Urinary bladder (tissue), 4 donors: ENCODE measurements around the gene NGFR. TPM values are rescaled to one million over a fixed set of nuclear protein-coding genes. Genes with fewer than 3 reads are reported as not detected.

Experiments
- DNase-seq: peaks from one replicate; pipeline ENCODE4 v3.0.0-alpha.2; 2015; ENCODE audit errors: extremely low spot score
- H3K27ac ChIP-seq: one replicate; pipeline ENCODE4 v1.5.1; 2013; ENCODE audit warnings: low read depth, mild to moderate bottlenecking, moderate library complexity
- H3K36me3 ChIP-seq: one replicate; pipeline ENCODE4 v1.6.1; 2013; ENCODE audit warnings: mild to moderate bottlenecking, moderate library complexity; ENCODE audit not compliant: insufficient read depth
- H3K4me1 ChIP-seq: one replicate; pipeline ENCODE4 v1.6.1; 2013; ENCODE audit warnings: mild to moderate bottlenecking, moderate library complexity; ENCODE audit not compliant: insufficient read depth
- H3K4me3 ChIP-seq: one replicate; pipeline ENCODE4 v1.5.1; 2013; ENCODE audit warnings: low read depth, low read length
- WGBS: extraction: QIAGEN DNeasy Blood & Tissue Kit; methylation state at CpG from one replicate; pipeline ENCODE4 v1.1.7; 2013; 5-methylcytosine and 5-hydroxymethylcytosine counted together
- polyA plus RNA-seq: library from polyadenylated mRNA; stranded (reverse); fragments of 200-250 nt; gene quantifications from one replicate; pipeline ENCODE4 v1.2.3, GENCODE V29; 2013
- total RNA-seq: library from RNA; depleted of rRNA; stranded (reverse); fragments of >200 nt; gene quantifications from one replicate; pipeline ENCODE4 v1.2.3, GENCODE V29; 2014
- donor health status: healthy with polysubstance abuse.
- donor health status: healthy.

NGFR gene, protein sequence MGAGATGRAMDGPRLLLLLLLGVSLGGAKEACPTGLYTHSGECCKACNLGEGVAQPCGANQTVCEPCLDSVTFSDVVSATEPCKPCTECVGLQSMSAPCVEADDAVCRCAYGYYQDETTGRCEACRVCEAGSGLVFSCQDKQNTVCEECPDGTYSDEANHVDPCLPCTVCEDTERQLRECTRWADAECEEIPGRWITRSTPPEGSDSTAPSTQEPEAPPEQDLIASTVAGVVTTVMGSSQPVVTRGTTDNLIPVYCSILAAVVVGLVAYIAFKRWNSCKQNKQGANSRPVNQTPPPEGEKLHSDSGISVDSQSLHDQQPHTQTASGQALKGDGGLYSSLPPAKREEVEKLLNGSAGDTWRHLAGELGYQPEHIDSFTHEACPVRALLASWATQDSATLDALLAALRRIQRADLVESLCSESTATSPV
- total RNA-seq = 11.7 TPM
- 18.4 TPM for polyA plus RNA-seq

DNA sequence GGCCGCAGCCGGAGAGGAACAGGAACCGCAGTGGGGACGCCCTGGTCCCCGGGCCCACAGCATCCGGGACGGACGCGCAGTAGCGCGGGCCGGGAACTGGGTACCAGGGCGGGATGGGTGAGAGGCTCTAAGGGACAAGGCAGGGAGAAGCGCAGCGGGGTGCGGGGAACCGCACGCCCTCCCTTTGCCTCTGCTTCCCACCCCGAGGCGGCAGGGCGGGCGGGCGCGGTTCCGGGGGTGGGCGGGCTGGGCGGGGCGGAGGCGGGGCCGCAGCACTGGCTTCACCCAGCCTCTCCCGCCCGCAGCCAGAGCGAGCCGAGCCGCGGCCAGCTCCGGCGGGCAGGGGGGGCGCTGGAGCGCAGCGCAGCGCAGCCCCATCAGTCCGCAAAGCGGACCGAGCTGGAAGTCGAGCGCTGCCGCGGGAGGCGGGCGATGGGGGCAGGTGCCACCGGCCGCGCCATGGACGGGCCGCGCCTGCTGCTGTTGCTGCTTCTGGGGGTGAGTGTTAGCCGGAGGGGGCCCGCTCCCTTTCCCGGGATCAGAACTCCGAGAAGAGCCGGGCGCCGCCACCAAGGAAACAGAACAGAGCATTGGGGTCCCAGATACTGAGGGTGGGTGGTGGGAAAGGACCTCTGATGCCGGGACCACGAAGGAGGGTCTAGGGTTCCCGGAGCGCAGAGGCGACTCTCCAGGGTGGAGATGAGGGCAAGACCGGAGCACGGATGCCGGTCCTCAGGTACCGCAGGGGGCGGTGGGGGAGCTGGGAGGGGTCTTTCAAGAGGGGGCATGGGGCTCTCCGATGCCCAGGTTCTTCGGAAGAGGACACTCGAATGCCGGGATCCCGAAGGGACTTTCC, at the start of gene NGFR:
Gene NGFR, plus strand, starts transcription at position 308 of the 856 bp plus-strand sequence. Its CDS starts 125 bp downstream, at position 433.
- no peak for DNase-seq
- Histone ChIP-seq H3K4me3 (peak within 1 kb of the TSS; percentile 44), H3K27ac (no peak within 1 kb of the TSS), H3K36me3 (no peaks in the 10 kb centered on the region), H3K4me1 (peaks cover 2% of the 10 kb centered on the region)
- under 1% methylated on average over 79 of the region's 79 CpGs for WGBS

DNA sequence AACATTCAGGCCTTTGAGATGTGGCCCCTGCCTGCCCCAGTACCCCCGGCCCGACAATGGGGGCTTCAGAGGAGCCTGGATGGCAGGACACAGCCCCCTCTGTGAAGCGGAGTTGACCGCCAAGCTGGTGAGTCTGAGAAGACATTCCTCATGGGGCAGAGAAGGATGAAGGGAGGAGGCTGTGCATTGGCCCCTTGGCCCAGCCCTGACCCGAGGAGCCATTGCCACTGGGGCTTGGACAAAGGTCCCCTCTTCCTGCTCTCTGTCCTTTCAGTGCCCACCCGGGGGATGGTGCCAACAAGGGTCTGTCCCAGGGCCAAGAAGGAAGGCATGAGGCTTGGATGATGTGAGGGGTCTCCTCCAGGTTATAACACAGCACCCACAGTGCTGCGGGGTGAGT, 49.5 kb upstream of the NGFR start:
- no peak overlapping the region for H3K4me3 ChIP-seq
- no peak overlapping the region for H3K27ac ChIP-seq
- no peak for DNase-seq
- WGBS = 85% methylated on average over 7 of the region's 7 CpGs
- no peaks in the 10 kb centered on the region for H3K36me3 ChIP-seq
- no peaks in the 10 kb centered on the region for H3K4me1 ChIP-seq

DNA sequence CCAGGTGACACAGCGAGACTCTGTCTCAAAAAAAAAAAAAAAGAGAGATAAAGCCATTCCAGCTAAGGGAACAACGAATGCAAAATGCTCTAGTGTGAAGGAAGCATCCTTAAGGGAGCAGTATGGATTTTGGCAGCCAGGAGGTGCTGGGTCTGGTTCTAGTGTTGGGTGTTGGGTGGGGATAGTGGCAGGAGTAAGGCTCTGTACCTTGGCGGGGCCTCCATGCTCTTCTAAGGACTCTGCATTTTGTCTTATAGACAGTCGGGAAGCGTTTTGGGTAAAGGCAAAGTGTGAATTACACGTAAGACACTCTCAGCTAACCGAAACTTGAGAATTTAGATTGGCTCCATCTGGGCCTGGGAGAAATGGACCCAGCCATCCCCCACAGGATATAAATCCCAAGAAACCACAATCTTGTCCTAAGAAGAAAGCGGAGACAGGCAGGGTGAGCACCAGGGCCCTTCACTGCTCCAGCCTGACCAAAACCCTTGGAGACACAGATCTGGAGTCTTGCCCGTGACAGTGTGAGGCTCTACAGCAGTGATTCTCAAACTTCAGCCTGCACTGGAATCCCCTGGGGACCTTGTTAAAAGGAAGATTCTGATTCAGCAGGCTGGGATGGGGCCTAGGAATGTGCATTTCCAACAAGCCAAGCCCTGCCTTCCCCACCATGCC, 47.3 kb upstream of the NGFR start:
- Histone ChIP-seq H3K4me1 (no peaks in the 10 kb centered on the region), H3K36me3 (no peaks in the 10 kb centered on the region), H3K27ac (no peak overlapping the region), H3K4me3 (no peak overlapping the region)
- no peak for DNase-seq
- WGBS = 73% methylated on average over 9 of the region's 9 CpGs

DNA sequence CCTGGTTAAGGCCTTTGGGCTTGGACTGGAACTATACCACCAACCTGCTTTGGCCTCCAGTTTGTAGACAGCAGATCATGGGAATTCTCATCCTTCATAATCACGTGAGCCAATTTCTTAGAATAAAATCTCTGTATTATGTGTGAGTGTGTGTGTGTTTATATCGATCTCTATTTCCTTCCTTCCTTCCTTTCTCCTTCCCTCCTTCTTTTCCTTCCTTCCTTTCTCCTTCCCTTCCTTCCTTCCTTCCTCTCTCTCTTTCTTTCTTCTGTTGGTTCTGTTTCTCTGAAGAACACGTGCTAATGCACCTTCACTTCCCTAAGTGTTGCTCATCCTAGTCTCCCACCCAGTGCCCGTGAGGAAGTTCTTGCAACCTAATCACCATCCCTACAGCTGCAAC, 44.9 kb upstream of the NGFR start:
- no peaks in the 10 kb centered on the region for H3K4me1 ChIP-seq
- WGBS = 84% methylated on average over 4 of the region's 4 CpGs
- H3K4me3 ChIP-seq = no peak overlapping the region
- no peak for DNase-seq
- H3K27ac ChIP-seq = no peak overlapping the region
- H3K36me3 ChIP-seq = no peaks in the 10 kb centered on the region

DNA sequence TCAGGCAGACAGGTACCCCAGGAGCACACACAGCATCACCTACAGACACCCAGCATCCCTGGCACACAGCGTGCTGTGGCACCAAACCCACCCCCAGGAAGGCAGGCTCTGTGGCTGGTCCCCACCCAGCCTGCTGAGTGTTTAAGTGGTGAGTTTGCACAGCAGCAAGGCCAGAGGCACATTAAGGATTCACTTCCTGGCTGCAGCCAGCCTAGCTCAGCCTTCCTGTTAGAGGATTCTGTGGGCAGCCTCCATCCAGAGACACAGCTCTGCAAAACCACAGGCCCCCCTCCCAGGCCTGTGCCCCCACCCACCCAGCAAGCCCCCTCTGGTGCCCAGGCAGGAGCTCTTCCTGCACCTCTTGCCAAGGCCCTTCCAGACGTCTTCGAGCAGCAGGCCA, 44.4 kb upstream of the NGFR start:
- H3K4me1 ChIP-seq = no peaks in the 10 kb centered on the region
- 57% methylated on average over 3 of the region's 3 CpGs for WGBS
- no peak overlapping the region for H3K27ac ChIP-seq
- no peak overlapping the region for H3K4me3 ChIP-seq
- H3K36me3 ChIP-seq = no peaks in the 10 kb centered on the region
- no peak for DNase-seq

DNA sequence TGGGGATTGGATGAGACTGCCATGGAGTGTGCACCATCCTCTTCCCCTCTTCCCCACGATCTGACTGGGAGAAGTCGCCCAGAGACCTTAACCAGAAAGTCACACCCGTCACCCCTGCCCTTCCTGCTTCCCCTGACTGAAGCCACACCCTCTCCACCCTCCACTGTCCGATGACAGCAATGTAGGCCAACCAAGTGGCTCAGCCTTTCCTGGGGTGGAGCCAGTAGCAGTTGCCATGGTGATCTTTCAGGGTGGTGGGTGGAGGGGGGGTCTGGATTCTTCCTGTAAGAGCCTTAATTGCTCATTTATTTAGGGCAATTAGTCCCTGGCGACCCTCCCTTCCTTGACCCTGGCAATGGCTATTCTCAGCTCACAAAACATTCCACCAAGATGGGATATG, 42.9 kb upstream of the NGFR start:
- Histone ChIP-seq H3K36me3 (no peaks in the 10 kb centered on the region), H3K4me1 (no peaks in the 10 kb centered on the region), H3K27ac (no peak overlapping the region), H3K4me3 (no peak overlapping the region)
- WGBS = 52% methylated on average over 5 of the region's 5 CpGs
- no peak for DNase-seq

DNA sequence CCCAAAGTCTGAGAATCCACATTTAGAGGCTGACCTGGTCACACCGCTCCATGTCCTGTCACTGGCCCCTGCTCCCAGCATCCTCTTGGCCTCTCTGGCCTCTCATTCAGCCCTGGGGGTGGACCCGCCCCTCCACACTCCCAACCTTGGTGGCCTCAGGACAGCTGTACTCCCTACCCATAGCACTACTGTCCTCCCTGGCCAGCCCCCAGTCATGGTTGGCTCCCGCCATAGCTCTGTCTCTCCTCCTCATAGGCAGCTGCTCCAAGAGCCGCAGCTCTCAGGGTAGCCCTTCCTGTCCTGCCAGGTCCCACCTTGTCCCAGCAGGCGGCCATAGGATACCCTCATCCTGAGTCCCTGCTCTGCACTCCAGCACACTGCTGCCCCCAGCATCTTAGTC, 42.4 kb upstream of the NGFR start:
- no peaks in the 10 kb centered on the region for H3K36me3 ChIP-seq
- 96% methylated on average over 5 of the region's 5 CpGs for WGBS
- no peak for DNase-seq
- H3K4me3 ChIP-seq = no peak overlapping the region
- H3K4me1 ChIP-seq = no peaks in the 10 kb centered on the region
- H3K27ac ChIP-seq = no peak overlapping the region

DNA sequence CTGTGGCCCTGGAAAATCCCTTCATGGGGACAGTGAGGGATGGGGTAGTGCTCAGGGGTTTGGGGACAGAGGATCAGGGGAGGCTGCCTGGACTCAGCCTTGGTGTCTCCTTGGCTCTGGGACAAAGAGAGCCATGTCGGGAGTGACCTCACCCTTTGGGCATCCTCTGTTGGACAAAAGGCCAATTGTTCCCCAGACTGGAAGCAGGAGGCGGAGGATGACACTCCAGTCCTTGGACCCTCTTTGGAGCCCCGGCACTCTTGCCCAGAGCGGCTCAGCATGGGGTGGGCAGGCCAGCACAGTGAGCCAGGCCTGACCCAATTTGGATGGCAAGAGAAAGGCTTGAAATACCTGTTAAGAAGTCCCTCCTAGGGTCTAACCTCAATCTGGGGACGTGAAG, 41.0 kb upstream of the NGFR start:
- Histone ChIP-seq H3K27ac (no peak overlapping the region), H3K36me3 (no peaks in the 10 kb centered on the region), H3K4me3 (no peak overlapping the region), H3K4me1 (no peaks in the 10 kb centered on the region)
- no peak for DNase-seq
- 74% methylated on average over 5 of the region's 5 CpGs for WGBS

DNA sequence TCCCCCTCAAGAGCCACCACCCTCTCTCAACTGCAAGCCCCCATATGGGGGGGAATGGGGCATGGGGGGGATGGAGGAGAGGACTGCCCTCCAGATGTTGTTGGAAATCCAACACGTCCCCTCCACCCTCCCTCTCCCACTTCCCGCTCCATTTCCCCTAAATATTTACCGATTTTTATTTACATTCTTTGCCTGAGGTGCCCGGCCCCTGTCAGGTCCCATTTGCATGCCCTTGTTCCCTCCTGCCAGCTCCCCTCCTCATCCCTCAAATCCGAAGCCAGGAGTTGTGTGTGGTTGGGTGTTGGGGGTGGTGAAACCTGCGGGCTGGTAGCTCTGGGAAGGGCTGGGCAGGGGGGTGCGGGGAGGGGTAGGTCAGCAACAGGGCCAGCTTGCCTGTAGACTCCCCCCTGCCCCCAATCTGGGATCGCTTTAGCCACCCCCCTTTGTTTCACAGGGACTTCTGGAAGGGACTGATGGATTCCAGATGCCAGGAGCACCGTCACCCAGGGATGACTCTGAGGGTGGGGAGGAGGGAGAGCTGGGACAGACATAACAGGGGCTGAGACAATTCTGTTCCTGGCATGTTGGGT, 39.7 kb upstream of the NGFR start:
- WGBS = 62% methylated on average over 9 of the region's 9 CpGs
- Histone ChIP-seq H3K4me3 (no peak overlapping the region), H3K27ac (no peak overlapping the region), H3K36me3 (no peaks in the 10 kb centered on the region), H3K4me1 (no peaks in the 10 kb centered on the region)
- DNase-seq = no peak

DNA sequence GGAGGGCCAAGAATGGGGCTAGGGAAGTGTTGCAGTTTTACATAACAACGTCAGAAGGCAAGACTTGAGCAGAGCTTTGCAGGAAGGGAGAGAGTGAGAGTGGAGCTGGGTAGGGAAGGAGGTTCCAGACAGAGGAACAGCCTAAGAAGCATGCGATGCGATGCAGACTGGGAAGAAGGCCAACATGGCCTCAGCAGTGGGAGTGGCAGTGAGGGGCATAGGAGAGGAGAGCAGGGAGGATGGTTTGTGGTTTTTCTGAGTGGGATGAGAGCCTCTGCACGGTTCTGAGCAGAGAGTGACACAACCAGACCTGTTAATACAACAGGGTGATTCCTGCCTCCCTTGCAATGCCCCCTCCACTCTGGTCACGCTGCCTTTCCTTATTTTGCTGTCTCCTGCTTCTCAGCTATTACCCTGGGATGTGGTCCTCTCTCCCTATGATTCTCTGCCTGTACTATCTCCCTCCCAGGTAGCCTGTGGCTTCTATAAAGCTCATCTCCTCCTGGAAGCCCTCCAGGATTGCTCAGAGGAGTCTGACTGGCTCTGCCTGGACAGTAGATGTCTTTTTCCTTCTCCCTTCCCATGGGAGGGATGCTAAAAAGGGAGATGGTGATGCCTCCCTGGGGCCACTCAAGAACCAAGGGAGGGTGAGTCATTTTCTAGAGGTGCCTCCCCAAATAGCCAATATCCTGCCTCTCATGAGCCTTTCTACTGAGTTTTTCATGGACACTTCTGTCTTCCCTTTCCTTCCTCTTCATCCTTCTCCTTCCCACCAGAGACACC, 38.7 kb upstream of the NGFR start:
- no peaks in the 10 kb centered on the region for H3K4me1 ChIP-seq
- WGBS = 18% methylated on average over 5 of the region's 5 CpGs
- no peak overlapping the region for H3K27ac ChIP-seq
- peak; percentile 51 for DNase-seq
- H3K4me3 ChIP-seq = no peak overlapping the region
- no peaks in the 10 kb centered on the region for H3K36me3 ChIP-seq

DNA sequence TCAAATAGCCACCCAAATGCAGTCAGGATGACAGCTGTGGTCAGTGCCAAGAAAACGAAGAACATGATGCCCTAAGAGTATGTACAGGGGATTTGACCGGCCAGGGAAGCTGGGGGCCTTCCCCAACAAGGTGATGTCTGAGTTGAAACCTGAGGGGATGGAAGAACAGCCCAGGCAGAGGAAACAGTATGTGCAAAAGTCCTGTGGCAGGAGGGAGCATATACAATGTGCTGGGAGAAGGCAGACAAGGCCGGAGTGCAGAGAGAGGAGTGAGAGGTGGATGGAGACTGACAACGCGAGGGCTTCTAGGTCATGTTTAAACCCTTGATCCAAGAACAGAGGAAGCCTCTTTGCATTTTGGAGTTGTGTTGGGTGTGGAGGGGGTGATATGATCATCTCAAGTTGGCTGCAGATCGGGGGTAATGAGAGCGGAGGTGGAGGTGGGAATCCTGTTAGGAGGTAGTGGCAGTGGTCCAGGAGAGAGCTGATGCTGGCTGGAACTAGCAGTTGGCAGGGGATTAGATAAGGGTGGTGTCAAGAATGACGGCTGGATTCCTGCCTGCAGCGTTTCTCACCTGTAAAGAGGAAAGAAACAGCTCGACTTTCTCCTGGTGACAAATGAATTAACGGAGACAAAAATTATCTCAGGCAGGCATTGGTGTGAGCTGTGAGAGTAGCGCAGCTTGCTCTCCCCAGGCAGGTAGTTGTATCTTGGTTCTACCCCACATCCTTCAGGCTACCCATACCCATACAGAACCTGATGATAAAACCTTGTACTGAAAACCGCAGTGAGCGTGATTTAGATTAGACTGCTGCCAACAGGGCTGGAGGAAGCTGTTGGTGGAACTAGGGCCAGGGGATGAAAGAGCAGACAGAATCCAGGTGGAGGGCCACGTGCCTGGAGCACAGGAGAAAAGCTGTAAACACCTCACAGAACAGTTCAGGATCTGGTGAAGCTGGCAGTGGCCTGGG, 37.2 kb upstream of the NGFR start:
- Histone ChIP-seq H3K4me1 (no peaks in the 10 kb centered on the region), H3K36me3 (no peaks in the 10 kb centered on the region), H3K4me3 (no peak overlapping the region), H3K27ac (no peak overlapping the region)
- DNase-seq = no peak
- whole genome bisulfite sequencing = 62% methylated on average over 15 of the region's 15 CpGs

DNA sequence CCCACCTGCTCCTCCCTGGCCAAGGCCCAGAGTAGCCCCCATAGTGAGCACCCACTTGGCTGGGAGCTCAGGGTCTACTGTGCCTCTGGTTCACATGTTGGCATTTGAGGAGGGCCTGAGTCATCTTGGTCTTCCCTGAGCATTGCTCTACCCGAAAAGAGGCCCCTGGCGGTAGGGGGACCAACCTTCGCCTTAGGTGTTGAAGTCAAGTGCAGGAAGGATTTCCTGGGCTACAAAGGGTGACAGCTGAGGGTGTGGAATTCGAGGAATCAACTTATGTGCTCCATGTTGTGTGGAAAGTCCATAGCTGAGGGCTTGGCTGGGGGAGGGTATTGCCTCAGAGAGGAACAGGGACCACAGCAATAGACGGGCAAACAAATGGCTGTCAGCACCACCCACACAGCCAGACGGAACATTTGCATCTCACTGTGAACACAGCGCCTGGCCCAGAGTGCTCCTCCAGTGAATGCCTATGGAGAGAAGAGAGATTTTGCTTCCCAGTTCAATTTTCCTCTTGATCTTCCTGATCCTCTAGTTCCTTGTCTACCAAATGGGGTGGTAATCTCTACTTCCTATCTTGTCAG, 35.6 kb upstream of the NGFR start:
- no peak for DNase-seq
- Histone ChIP-seq H3K4me1 (no peaks in the 10 kb centered on the region), H3K27ac (no peak overlapping the region), H3K36me3 (no peaks in the 10 kb centered on the region), H3K4me3 (no peak overlapping the region)
- 59% methylated on average over 7 of the region's 7 CpGs for WGBS
